ENCODE results near the gene CMIP.

DNA sequence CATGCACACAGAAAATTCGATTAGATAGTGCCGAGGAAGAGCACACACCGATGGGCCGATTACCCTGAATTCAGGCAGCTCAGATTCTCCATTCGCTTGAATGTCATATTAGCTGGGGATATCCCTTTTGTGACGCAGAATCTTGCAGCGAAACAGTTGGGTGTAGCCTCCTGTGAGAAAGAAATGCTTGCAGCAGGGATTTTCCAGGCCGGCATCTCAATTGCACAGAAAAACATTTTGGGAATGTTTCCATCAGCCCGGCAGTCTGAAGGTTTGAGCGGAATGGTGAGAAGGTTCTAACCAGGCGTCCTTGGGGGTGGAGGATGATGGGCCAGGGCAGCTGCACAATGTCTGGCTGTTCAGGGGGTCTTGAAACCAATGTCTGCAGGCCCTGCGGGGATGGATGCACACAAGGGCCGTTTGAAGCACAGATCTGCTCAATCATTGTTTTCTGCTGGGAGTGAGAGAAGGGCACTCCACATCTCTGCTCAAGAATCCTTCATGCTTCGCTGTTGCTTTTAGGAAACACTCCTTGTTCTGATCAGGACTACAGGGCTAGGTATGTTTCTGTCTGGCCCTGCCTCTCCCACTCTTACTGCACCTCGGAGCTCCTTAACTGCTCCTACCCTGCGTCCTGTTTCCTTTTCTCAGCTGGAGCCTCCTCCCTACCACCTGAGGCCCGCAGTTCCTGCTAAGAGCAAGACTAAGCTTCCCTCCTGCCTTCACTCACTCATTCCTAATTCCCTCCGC lies 94.6 kb downstream of the CMIP start:
- TF ChIP-seq, protein P1, sequence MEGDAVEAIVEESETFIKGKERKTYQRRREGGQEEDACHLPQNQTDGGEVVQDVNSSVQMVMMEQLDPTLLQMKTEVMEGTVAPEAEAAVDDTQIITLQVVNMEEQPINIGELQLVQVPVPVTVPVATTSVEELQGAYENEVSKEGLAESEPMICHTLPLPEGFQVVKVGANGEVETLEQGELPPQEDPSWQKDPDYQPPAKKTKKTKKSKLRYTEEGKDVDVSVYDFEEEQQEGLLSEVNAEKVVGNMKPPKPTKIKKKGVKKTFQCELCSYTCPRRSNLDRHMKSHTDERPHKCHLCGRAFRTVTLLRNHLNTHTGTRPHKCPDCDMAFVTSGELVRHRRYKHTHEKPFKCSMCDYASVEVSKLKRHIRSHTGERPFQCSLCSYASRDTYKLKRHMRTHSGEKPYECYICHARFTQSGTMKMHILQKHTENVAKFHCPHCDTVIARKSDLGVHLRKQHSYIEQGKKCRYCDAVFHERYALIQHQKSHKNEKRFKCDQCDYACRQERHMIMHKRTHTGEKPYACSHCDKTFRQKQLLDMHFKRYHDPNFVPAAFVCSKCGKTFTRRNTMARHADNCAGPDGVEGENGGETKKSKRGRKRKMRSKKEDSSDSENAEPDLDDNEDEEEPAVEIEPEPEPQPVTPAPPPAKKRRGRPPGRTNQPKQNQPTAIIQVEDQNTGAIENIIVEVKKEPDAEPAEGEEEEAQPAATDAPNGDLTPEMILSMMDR (IDR thresholded peaks at IDR 0.05), result no peak
- TF ChIP-seq POLR2A (IDR thresholded peaks at IDR 0.05), result no peak

Data from transverse colon (tissue), 3 donors.